Measurements from ENCODE around the gene PLAC8L1.

The PLAC8L1 gene

DNA sequence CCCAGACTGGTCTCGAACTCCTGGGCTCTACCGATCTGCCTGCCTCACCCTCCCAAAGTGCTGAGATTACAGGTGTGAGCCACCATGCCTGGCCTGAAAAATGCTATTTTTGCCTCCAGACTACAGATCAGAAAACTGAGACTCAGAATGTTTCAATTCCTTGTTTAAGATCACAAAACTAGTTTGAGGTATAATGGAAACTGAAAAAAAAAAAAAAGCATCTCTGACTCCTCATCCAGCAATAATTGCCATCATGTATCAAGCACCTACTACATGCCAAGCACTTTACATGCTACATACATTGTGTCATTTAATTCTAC lies 35.6 kb downstream of the PLAC8L1 start:
- Histone ChIP-seq H3K4me3 (ENCODE audit: low read depth, low read length) (no peak overlapping the region), H3K4me1 (no peaks in the 10 kb centered on the region), H3K36me3 (no peaks in the 10 kb centered on the region), H3K27me3 (no peaks in the 10 kb centered on the region; the same call in 1 of the 2 replicates), H3K9me3 (no peaks in the 10 kb centered on the region)
- TF ChIP-seq, protein P1, sequence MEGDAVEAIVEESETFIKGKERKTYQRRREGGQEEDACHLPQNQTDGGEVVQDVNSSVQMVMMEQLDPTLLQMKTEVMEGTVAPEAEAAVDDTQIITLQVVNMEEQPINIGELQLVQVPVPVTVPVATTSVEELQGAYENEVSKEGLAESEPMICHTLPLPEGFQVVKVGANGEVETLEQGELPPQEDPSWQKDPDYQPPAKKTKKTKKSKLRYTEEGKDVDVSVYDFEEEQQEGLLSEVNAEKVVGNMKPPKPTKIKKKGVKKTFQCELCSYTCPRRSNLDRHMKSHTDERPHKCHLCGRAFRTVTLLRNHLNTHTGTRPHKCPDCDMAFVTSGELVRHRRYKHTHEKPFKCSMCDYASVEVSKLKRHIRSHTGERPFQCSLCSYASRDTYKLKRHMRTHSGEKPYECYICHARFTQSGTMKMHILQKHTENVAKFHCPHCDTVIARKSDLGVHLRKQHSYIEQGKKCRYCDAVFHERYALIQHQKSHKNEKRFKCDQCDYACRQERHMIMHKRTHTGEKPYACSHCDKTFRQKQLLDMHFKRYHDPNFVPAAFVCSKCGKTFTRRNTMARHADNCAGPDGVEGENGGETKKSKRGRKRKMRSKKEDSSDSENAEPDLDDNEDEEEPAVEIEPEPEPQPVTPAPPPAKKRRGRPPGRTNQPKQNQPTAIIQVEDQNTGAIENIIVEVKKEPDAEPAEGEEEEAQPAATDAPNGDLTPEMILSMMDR (IDR thresholded peaks at IDR 0.05; ENCODE audit: low read depth, low read length), result no peak
- no peak for DNase-seq

DNA sequence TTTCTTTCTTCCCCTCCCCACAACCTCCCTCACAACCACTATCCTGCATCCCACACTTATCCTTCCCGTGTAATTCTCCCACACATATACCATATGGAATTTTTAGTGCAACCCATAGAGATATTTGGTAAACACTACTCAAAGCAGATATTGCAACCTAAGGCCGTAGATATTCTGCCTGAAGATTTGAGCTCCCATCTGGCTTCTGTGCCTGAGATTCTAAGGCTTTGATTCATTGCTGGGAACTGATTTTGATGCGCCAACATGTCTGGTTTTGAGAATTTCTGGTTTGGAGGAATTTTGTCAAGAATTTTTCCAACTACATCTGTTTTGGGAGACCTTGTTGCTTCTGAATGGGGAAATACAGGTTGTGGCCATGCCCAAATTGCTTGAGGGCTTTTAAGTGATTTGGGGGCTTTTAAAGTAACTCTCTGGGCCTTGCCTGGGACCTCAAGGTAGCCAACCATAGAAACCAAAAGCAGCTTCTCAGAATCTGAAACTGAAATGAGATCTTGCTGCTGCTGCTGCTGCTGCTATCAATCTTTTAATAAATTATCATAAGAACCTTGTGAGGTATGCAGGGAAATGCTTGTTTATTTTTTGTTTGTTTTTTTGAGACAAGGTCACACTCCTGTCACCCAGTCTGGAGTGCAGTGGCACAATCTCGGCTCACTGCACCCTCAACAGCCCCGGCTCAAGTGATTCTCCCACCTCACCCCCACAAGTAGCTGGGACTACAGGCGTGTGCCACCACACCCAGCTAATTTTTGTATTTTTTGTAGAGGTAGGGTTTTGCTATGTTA lies 36.2 kb downstream of the PLAC8L1 start:
- Histone ChIP-seq H3K9me3 (no peaks in the 10 kb centered on the region), H3K4me3 (ENCODE audit: low read depth, low read length) (no peak overlapping the region), H3K4me1 (no peaks in the 10 kb centered on the region), H3K36me3 (no peaks in the 10 kb centered on the region), H3K27me3 (no peaks in the 10 kb centered on the region; the same call in 1 of the 2 replicates)
- no peak for DNase-seq
- TF ChIP-seq, protein P1 (IDR thresholded peaks at IDR 0.05; ENCODE audit: low read depth, low read length), result no peak

DNA sequence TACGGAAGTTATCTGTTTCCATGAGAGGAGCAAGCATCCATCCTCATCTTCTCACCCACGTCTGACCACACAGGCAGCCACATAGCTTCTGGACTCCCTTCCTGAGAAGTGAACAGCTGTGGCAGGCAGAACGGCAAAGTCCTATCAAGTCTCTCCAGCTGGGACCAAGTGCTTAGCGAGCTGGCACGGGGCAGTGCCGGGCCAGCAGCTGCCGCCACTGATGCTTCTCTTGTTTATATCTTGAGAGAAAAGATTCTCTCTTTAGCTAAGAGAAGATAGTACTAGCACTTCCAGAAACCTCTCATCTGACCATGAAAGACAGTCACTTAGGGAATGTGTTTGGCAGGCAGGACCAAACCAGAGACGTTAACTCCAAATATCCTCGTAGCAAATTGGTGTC lies 37.2 kb downstream of the PLAC8L1 start:
- Histone ChIP-seq H3K9me3 (no peaks in the 10 kb centered on the region), H3K4me3 (ENCODE audit: low read depth, low read length) (no peak overlapping the region), H3K36me3 (no peaks in the 10 kb centered on the region), H3K27me3 (no peaks in the 10 kb centered on the region; the same call in 1 of the 2 replicates), H3K4me1 (no peaks in the 10 kb centered on the region)
- DNase-seq, result no peak
- TF ChIP-seq, protein P1 (IDR thresholded peaks at IDR 0.05; ENCODE audit: low read depth, low read length), result no peak

DNA sequence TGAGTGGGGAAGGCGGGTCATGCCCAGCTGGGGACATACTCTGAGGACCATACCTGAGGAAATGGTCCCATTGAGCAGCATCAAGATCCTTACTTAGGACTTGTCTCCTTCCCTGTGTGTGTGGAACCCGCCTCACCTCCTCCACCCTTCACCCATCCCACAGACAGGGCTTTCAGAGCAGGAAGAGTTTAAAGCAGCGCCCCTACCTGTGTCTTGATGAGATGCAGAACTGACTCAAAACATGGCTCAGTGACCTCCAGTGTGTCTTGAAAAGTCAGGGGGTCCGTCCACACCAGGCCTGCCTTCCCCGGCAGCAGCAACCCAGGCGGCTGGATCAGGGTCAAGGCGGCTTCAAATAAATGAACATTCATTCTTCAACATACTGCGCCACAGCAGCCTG lies 38.4 kb downstream of the PLAC8L1 start:
- no peaks in the 10 kb centered on the region for H3K9me3 ChIP-seq
- TF ChIP-seq, protein P1 (IDR thresholded peaks at IDR 0.05; ENCODE audit: low read depth, low read length), result no peak
- no peak for DNase-seq
- no peaks in the 10 kb centered on the region for H3K36me3 ChIP-seq
- H3K4me1 ChIP-seq, result no peaks in the 10 kb centered on the region
- H3K4me3 ChIP-seq (ENCODE audit: low read depth, low read length), result no peak overlapping the region
- no peaks in the 10 kb centered on the region; the same call in 1 of the 2 replicates for H3K27me3 ChIP-seq

DNA sequence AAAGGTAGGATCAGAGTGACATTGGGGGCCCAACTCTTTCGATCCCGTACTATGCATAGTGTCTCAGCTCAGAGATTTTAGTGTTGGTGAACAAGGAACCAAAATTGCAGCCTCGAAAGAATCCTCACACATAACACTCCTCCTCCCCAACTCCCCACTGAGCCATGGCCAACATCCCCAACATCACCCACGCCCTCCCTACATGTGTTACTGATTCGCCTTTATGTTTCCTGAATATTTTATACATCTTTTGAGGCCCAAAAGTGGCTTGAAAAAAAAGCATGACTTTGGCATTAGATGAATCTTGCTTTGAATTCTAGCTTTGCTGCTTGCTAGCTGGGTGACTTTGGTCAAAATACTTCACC lies 45.2 kb downstream of the PLAC8L1 start:
- Histone ChIP-seq H3K4me3 (ENCODE audit: low read depth, low read length) (no peak overlapping the region), H3K27me3 (peaks cover 18% of the 10 kb centered on the region), H3K4me1 (no peaks in the 10 kb centered on the region), H3K9me3 (no peaks in the 10 kb centered on the region), H3K36me3 (no peaks in the 10 kb centered on the region)
- no peak for DNase-seq
- TF ChIP-seq, protein P1 (IDR thresholded peaks at IDR 0.05; ENCODE audit: low read depth, low read length), result no peak

DNA sequence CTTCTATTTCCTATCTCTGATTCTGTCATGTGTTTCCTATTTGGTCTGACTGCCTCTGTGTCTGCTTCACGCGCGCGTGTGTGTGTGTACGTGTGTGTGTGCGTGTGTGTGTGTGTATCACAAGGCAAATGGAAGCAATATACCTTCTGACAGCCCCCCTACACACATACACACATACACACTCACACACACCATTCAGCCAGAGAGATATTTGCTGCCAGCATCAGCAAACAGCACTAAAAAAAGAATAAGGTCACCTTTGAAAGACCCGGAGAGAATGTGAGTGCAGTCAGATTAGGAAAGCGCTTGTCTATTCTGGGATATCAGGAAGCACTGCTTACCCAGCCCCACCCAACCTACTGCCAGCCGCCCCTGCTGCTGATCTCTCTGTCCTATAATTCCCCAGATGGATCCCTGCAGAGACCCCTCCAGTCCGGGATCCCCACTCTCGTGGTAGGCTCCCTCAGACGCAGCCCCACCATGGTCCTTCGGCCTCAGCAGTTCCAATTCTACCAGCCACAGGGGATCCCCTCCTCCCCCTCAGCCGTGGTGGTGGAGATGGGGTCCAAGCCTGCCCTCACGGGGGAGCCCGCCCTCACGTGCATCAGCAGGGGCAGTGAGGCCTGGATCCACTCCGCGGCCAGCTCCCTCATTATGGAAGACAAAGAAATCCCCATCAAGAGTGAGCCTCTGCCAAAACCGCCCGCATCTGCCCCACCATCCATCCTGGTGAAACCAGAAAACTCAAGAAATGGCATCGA lies 45.7 kb downstream of the PLAC8L1 start:
- H3K4me3 ChIP-seq (ENCODE audit: low read depth, low read length), result no peak overlapping the region
- TF ChIP-seq, protein P1 (IDR thresholded peaks at IDR 0.05; ENCODE audit: low read depth, low read length), result no peak
- DNase-seq, result no peak

More for the DNA sequence above, 45.7 kb downstream of the PLAC8L1 start:
- H3K9me3 ChIP-seq, result no peaks in the 10 kb centered on the region
- peaks cover 24% of the 10 kb centered on the region for H3K27me3 ChIP-seq
- no peaks in the 10 kb centered on the region for H3K36me3 ChIP-seq
- H3K4me1 ChIP-seq, result no peaks in the 10 kb centered on the region

Measured in BE2C (cell line).